ENCODE data around the gene LSAMP.

LSAMP gene

DNA sequence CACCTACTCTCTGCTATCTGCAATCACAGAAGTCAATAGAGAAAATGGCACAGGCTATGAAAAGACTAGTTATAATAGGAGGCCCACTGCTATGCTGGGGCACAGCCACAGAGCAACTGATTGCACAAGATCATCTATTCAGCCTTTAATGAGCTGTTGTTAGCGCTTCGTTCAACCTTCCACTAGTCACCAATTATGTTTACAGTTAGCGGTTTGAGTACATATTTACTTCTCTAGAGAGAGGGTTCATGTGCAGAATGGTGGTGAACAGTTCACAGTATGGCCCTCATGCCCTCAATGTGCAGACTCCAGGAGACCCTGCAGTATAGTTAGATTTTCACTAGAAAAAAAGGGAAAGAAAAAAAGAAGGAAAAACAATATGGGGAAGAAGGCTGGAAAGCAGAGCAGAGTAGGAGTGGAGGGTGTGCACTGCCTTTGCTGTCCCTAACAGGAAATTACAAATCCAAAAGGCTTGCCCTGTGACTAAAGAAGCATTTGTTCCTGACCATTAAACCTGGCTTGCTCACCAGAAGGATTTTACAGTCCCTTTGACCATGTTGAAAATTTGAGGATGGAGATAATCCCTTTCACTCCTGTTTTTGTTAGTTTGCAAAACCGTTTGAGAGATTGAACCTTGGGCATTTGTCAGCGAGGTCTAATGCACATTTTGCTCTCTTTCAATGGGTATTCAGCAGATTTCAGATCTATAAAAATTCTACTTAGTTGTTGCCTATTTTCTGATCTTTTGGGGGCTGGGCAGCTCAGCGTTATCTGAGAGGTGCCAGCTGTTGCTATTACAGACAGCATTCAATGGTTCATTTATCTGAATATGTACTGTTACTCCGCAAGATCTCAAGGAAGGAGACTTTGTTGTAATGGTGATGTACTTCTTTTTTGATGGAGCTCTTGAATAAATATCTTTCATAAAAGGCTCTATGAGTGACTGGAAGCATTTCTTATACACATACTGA is 296.1 kb downstream of the LSAMP start:
- no peaks in the 10 kb centered on the region for H3K27me3 ChIP-seq (replicated peaks; ENCODE audit: control insufficient read depth, insufficient read depth, low read length)
- no peak overlapping the region for H3K4me3 ChIP-seq (replicated peaks; ENCODE audit: low read depth, low read length)
- DNase-seq (ENCODE audit: extremely low read depth, insufficient read length) = no peak
- no peaks in the 10 kb centered on the region for H3K36me3 ChIP-seq (ENCODE audit: control insufficient read depth, insufficient read depth, low read length)
- TF ChIP-seq, protein P1, sequence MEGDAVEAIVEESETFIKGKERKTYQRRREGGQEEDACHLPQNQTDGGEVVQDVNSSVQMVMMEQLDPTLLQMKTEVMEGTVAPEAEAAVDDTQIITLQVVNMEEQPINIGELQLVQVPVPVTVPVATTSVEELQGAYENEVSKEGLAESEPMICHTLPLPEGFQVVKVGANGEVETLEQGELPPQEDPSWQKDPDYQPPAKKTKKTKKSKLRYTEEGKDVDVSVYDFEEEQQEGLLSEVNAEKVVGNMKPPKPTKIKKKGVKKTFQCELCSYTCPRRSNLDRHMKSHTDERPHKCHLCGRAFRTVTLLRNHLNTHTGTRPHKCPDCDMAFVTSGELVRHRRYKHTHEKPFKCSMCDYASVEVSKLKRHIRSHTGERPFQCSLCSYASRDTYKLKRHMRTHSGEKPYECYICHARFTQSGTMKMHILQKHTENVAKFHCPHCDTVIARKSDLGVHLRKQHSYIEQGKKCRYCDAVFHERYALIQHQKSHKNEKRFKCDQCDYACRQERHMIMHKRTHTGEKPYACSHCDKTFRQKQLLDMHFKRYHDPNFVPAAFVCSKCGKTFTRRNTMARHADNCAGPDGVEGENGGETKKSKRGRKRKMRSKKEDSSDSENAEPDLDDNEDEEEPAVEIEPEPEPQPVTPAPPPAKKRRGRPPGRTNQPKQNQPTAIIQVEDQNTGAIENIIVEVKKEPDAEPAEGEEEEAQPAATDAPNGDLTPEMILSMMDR (IDR thresholded peaks at IDR 0.05; ENCODE audit: insufficient read depth, low read length, poor library complexity, severe bottlenecking) = no peak

- Histone ChIP-seq H3K27me3 (replicated peaks; ENCODE audit: control insufficient read depth, insufficient read depth, low read length) (no peaks in the 10 kb centered on the region), H3K36me3 (ENCODE audit: control insufficient read depth, insufficient read depth, low read length) (no peaks in the 10 kb centered on the region), H3K4me3 (replicated peaks; ENCODE audit: low read depth, low read length) (no peak overlapping the region)
- TF ChIP-seq, protein P1 (IDR thresholded peaks at IDR 0.05; ENCODE audit: insufficient read depth, low read length, poor library complexity, severe bottlenecking) = no peak
- DNase-seq (ENCODE audit: extremely low read depth, insufficient read length) = no peak
These were observed 299.7 kb downstream of the LSAMP start for GRCh38 chr3:116145613-116146012.

DNA sequence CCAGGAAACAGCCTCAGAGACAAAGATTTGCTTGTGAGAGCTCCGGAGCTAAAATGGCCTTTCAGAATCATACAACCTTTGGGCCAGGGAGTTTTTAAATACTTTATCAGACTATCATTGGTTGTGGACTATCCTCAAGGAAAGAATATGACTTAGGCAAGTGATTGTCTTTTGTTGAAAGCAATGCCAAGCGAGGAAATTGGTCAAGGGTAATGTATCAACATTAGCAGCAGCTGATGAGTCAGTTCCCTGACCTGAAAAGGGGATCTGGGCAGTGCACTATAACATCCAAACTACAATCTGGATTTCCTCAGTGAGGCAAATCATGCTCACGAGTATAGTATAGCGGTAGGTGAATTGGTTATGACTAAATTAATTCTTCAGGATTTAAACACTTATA is 303.6 kb downstream of the LSAMP start:
- no peaks in the 10 kb centered on the region for H3K36me3 ChIP-seq (ENCODE audit: control insufficient read depth, insufficient read depth, low read length)
- H3K4me3 ChIP-seq (replicated peaks; ENCODE audit: low read depth, low read length) = no peak overlapping the region
- no peaks in the 10 kb centered on the region for H3K27me3 ChIP-seq (replicated peaks; ENCODE audit: control insufficient read depth, insufficient read depth, low read length)
- TF ChIP-seq, protein P1 (IDR thresholded peaks at IDR 0.05; ENCODE audit: insufficient read depth, low read length, poor library complexity, severe bottlenecking) = no peak
- no peak for DNase-seq (ENCODE audit: extremely low read depth, insufficient read length)

GRCh38 chr3:116140100-116140689 is 305.1 kb downstream of the LSAMP start:
- no peak for DNase-seq (ENCODE audit: extremely low read depth, insufficient read length)
- H3K36me3 ChIP-seq (ENCODE audit: control insufficient read depth, insufficient read depth, low read length) = no peaks in the 10 kb centered on the region
- no peaks in the 10 kb centered on the region for H3K27me3 ChIP-seq (replicated peaks; ENCODE audit: control insufficient read depth, insufficient read depth, low read length)
- TF ChIP-seq, protein P1 (IDR thresholded peaks at IDR 0.05; ENCODE audit: insufficient read depth, low read length, poor library complexity, severe bottlenecking) = peak; percentile 83
- no peak overlapping the region for H3K4me3 ChIP-seq (replicated peaks; ENCODE audit: low read depth, low read length)

DNA sequence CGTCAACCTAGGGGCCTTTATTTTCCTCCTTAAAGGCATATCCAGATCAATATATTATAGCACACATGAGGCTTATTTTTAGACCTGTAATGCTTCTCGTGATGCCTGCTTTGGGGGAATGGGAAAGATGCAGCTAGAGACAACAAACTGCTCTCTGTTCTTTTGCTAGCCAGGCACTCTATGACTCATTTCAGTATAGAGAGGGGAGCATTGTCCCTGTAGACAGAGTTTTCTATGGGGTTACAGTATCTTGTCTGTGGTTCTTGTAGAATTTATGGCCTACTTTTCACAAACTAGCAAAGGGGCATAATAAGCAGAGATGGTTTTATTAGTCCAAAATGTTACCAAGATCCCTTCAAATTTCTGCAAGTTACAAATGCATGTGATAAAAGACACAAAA is 305.6 kb downstream of the LSAMP start:
- no peaks in the 10 kb centered on the region for H3K36me3 ChIP-seq (ENCODE audit: control insufficient read depth, insufficient read depth, low read length)
- TF ChIP-seq, protein P1 (IDR thresholded peaks at IDR 0.05; ENCODE audit: insufficient read depth, low read length, poor library complexity, severe bottlenecking) = no peak
- no peak overlapping the region for H3K4me3 ChIP-seq (replicated peaks; ENCODE audit: low read depth, low read length)
- H3K27me3 ChIP-seq (replicated peaks; ENCODE audit: control insufficient read depth, insufficient read depth, low read length) = no peaks in the 10 kb centered on the region
- DNase-seq (ENCODE audit: extremely low read depth, insufficient read length) = no peak

All from GM06990 (cell line).